Subcutaneous adipose tissue (tissue), 4 donors: Measurements from ENCODE around the gene UNC5B. TPM values are rescaled to one million over a fixed set of nuclear protein-coding genes. Genes with fewer than 3 reads are reported as not detected.

ENCODE experiments used
- total RNA-seq, 4 donors: library from RNA; depleted of rRNA; stranded (reverse); fragments of >200 nt; gene quantifications; one replicate each; pipeline ENCODE4 v1.1.0, GENCODE V29; 2016
- TF ChIP-seq, protein P1 (sequence below): fragments of 450-650 bp; IDR thresholded peaks from one replicate; pipeline ENCODE4 v1.5.1; 2016; ENCODE audit warnings: low read depth, mild to moderate bottlenecking, control low read depth, antibody characterized with exemption, moderate library complexity

The UNC5B gene
- total RNA-seq, 4 donors from 2014 or later, result 0.22 to 1.1 (median 0.91) TPM

DNA sequence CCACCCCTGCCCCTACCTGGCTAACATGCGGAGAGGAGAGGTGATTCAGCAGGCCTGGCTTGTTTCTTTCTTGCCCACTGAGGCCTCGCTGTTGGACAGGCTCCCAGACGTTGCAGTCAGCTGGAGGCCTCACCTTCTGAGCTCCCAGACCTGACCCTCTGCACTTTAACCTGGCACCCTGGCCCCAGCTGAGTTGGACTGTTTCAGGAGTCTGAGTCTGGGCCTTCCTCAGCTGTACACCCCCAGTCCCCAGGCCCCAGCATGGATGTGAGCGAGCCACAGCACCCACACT, 35.0 kb downstream of the UNC5B start:
- TF ChIP-seq, protein P1, sequence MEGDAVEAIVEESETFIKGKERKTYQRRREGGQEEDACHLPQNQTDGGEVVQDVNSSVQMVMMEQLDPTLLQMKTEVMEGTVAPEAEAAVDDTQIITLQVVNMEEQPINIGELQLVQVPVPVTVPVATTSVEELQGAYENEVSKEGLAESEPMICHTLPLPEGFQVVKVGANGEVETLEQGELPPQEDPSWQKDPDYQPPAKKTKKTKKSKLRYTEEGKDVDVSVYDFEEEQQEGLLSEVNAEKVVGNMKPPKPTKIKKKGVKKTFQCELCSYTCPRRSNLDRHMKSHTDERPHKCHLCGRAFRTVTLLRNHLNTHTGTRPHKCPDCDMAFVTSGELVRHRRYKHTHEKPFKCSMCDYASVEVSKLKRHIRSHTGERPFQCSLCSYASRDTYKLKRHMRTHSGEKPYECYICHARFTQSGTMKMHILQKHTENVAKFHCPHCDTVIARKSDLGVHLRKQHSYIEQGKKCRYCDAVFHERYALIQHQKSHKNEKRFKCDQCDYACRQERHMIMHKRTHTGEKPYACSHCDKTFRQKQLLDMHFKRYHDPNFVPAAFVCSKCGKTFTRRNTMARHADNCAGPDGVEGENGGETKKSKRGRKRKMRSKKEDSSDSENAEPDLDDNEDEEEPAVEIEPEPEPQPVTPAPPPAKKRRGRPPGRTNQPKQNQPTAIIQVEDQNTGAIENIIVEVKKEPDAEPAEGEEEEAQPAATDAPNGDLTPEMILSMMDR, result no peak

- TF ChIP-seq, protein P1, result no peak
These were observed 35.4 kb downstream of the UNC5B start for GRCh38 chr10:71247804-71248203.

- TF ChIP-seq, protein P1, result no peak
These were observed 35.8 kb downstream of the UNC5B start for GRCh38 chr10:71248210-71248609.

GRCh38 chr10:71249996-71250395, 37.6 kb downstream of the UNC5B start:
- TF ChIP-seq, protein P1, result no peak

DNA sequence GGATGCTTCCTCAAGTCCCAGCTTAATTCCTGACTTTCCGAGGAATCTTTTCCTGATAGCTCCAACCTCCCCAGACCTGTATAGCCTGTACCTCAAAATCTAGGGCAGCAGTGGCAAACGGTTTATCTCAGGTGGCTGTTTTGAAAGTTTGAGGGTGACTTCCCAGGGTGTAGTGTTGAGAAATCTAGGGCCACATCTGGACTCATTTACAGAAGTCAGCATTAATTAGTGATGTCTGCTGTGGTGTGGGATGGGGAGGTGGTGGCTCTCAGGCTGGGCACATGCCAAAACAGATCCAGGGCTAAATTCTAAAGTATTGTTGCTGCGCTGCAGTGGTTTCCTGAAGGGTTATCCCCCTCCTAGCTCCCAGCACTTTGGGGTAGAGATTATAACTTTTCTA, 38.0 kb downstream of the UNC5B start:
- TF ChIP-seq, protein P1, result no peak

DNA sequence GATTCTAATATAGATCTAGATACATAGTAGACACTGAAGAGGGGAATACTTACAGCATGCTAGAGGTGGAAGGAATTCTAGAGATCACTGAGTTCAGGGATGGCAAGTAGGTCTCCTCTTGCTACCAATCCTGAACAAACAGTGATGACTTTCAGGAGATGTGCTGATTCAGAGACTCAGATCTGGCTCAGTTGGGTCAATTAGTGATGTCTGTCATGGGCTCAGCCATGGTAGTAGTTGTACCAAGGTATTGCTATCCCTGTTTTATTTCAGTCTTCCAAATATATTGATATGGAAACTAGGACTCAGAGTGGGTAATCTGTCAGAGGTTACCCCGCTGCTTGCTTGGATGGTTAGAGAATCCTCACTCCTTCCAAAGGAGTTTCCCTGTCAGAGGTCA, 38.5 kb downstream of the UNC5B start:
- TF ChIP-seq, protein P1, result no peak

- TF ChIP-seq, protein P1, result no peak
These were observed 38.9 kb downstream of the UNC5B start for GRCh38 chr10:71251319-71251718.

- TF ChIP-seq, protein P1, result no peak
These were observed 39.9 kb downstream of the UNC5B start for GRCh38 chr10:71252220-71252619.
